Activated effector memory CD4-positive, alpha-beta T cell treated with anti-CD3 and anti-CD28 coated beads, Interleukin-2, amount 50 U/mL, for 16 hours (primary cell): ENCODE measurements around the gene GYS1.
"Not testable (repeated sequence)": the region's sequence is repeated elsewhere in the genome, so short reads cannot be mapped to it uniquely, and the experiment has no call there.

Experiments
- DNase-seq: peaks from one replicate; pipeline ENCODE4 v3.0.0-alpha.2; 2020

GYS1 gene

GRCh38 chr19:48933382-48933932, 59.7 kb downstream of the GYS1 start, which contains the start of gene DHDH:
TSS of gene DHDH (plus strand) at chr19:48933699. CDS start at chr19:48933722, 23 bp downstream.
- peak; percentile 94 for DNase-seq

GRCh38 chr19:48928164-48929025, 64.7 kb downstream of the GYS1 start:
- DNase-seq, result no peak

GRCh38 chr19:48927692-48928091, 65.4 kb downstream of the GYS1 start:
- DNase-seq, result not testable (repeated sequence)

- no peak for DNase-seq
Measured at GRCh38 chr19:48926909-48927308, 66.2 kb downstream of the GYS1 start.

GRCh38 chr19:48925890-48926289, 67.2 kb downstream of the GYS1 start:
- not testable (repeated sequence) for DNase-seq

- no peak for DNase-seq
Measured at GRCh38 chr19:48925240-48925843, 67.8 kb downstream of the GYS1 start.

- no peak for DNase-seq
Measured at GRCh38 chr19:48922548-48923490, 70.3 kb downstream of the GYS1 start.

- DNase-seq, result no peak
Measured at GRCh38 chr19:48921721-48922500, 71.2 kb downstream of the GYS1 start.

- DNase-seq, result no peak
Measured at GRCh38 chr19:48920949-48921348, 72.2 kb downstream of the GYS1 start.

- DNase-seq, result not testable (repeated sequence)
Measured at GRCh38 chr19:48919271-48919670, 73.8 kb downstream of the GYS1 start.

- no peak for DNase-seq
Measured at GRCh38 chr19:48918801-48919247, 74.3 kb downstream of the GYS1 start.
